K562 treated with DMSO at 1 percent for 4 hours (cell line): Measurements from ENCODE around the gene ERAL1. TPM values are rescaled to one million over a fixed set of nuclear protein-coding genes. Genes with fewer than 3 reads are reported as not detected.

Experiments
- total RNA-seq: library from RNA; unstranded; fragments of 300-600 nt; gene quantifications from 2 replicates; pipeline ENCODE4 v1.2.3, GENCODE V29; 2022; ENCODE audit not compliant: insufficient read depth

The ERAL1 gene
- total RNA-seq, result 84.1 and 95.8 TPM in 2 replicates

DNA sequence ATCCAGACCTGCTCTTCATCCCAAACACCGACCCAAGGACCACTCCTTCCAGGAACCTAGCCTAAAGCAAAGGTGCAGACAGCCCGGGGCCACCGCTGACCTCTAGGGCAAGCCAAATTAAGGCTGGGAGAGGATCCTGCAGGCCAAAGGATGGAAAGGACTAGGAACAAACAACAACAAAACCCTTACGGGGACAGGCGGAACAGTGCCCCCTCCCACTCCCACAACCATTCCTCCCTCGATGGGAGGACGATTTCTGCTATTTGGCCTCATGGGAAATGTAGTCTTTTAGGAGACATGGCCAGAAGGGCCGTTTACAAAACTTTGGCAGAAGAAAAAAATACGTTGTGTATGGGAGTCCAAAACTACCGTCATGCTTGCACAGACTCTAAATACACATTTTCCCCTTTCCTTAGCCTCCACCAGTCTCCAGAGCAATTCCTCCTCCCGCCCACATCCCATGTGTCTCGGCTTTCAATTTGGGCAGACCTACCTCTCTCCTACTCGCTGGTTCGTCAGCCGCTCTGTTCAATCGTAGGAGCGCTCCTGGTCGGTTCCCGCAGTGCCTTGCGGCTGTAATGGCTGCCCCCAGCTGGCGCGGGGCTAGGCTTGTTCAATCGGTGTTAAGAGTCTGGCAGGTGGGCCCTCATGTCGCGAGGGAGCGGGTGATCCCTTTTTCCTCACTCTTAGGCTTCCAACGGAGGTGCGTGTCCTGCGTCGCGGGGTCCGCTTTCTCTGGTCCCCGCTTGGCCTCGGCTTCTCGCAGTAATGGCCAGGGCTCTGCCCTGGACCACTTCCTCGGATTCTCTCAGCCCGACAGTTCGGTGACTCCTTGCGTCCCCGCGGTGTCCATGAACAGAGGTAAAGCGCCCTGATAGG lies at the start of gene ERAL1:
Gene ERAL1, plus strand, starts transcription at position 560 of the 879 bp plus-strand sequence. Its CDS starts 19 bp downstream, at position 579.

DNA sequence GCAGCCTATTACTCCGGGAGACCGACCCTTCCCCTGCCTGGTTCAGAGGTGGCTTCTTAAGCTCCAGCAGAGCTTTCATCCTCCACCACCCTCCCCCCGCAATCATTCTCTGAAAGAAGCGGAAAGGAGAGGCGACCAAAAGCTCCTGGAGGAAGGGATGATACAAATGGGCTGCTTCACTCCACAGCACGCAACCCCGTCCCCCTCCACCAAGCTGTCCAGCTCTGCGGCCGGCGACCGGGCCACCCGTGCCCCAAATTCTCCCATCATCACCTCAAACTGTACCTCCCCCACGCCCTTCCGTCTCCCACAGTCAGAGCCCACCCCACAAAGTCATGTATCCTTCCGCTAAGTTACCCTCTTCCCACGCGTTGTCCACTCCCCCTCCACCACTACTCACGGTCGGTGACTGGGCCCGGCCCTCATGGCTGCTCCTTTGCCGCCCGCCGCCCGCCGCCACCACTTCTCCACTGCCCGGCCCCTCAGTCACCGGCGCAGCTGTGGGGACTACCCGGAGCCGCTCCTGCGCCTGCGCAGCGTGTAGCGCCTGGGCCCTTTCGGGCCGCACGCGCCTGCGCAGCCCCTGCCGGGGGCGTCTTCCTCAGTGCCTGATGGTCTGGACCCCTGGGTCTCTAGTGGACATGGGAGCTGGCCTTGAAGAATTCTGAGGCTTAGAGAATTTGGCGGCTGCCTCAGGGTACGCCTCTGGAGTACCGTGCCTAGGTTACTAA lies 12.4 kb upstream of the ERAL1 start, which contains the start of gene FAM222B:
Gene FAM222B, minus strand, starts transcription at position 509 of the 731 bp plus-strand sequence. CDS start 76,123 bp downstream, outside the sequence.

GRCh38 chr17:28896884-28897768 lies 42.3 kb downstream of the ERAL1 start, which contains the start of gene FLOT2:
Gene FLOT2 (minus strand): TSS chr17:28897733. CDS start chr17:28897574, 159 bp downstream.

DNA sequence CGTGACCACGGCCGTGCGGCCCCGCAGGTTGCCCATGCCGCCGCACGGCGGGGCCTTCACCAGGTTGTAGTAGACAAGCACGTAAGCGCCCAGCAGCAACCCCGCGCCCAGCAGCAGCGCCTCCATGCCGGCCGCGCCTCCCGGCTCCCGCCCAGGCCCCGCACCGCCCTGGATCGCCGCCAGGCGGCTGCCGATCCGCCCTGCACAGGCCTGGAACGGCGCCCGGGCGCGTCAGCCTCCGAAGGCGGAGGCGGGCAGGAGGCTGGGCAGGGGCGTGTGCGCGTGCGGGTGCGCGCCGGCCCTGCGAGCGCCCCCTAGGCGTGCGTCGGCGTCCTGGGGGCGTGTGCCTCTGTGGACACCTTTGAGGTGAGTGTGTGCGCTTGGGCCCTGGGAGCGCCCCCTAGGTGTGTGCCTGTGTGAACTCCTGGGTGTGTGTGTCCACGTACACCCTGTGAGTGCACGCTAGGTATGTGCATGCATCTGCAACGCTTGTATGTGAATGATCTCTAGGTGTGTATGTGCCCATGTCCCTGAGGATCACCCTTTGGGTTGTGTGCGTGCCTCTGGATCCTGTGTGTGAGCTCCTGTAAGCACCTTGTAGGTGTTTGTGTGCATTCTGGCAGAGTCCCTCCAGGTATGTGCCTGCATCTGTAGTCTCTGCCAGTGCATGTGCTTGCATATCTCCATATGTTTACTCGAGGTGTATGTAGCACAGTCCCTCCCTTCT lies 48.2 kb downstream of the ERAL1 start, which contains the start of gene DHRS13:
Gene DHRS13, minus strand, starts transcription at position 261 of the 727 bp plus-strand sequence. Its CDS starts 135 bp downstream, at position 126.

Other genes starting within 250 kb of the ERAL1 start
- gene RSKR, start 240.8 kb upstream of the ERAL1 start, total RNA-seq, result 17.6 and 21.9 TPM in 2 replicates
- gene BLTP2, start 209.9 kb upstream of the ERAL1 start, total RNA-seq, result 47.7 and 60.6 TPM in 2 replicates
- gene SDF2, start 193.1 kb upstream of the ERAL1 start, total RNA-seq, result 68.5 and 69.2 TPM in 2 replicates
- 54.5 and 61.6 TPM in 2 replicates for gene SUPT6H, start 192.8 kb upstream of the ERAL1 start, total RNA-seq
- gene PROCA1, start 143.1 kb upstream of the ERAL1 start, total RNA-seq, result 5.4 and 5.6 TPM in 2 replicates
- gene RAB34, start 137.1 kb upstream of the ERAL1 start, total RNA-seq, result not detected in 2 replicates
- 2,658 and 2,919 TPM in 2 replicates for gene RPL23A, start 135.0 kb upstream of the ERAL1 start, total RNA-seq
- gene TLCD1, start 128.8 kb upstream of the ERAL1 start, total RNA-seq, result 2.7 and 3.4 TPM in 2 replicates
- gene NEK8, start 126.2 kb upstream of the ERAL1 start, total RNA-seq, result 2.2 and 4.7 TPM in 2 replicates
- gene TRAF4, start 111.0 kb upstream of the ERAL1 start, total RNA-seq, result 85.7 and 116 TPM in 2 replicates
- 28.4 and 38.5 TPM in 2 replicates for gene FAM222B, start 12.2 kb upstream of the ERAL1 start, total RNA-seq
- gene FLOT2, start 42.7 kb downstream of the ERAL1 start, total RNA-seq, result 160 and 174 TPM in 2 replicates
- 22.7 and 29.7 TPM in 2 replicates for gene DHRS13, start 48.1 kb downstream of the ERAL1 start, total RNA-seq
- 27.3 and 34.0 TPM in 2 replicates for gene PHF12, start 96.5 kb downstream of the ERAL1 start, total RNA-seq
- gene SEZ6, start 151.0 kb downstream of the ERAL1 start, total RNA-seq, result not detected in 2 replicates
- gene PIPOX, start 188.1 kb downstream of the ERAL1 start, total RNA-seq, result 1.2 TPM in 1 of 2 replicates, not detected in the other